GM21423 (cell line): Measurements from ENCODE around the gene UBXN10.

Source experiments
- ATAC-seq: cut with Tn5 transposase; IDR thresholded peaks from one replicate; pipeline ENCODE4 v1.9.1; 2021; ENCODE audit warnings: mild to moderate bottlenecking, moderate library complexity; ENCODE audit not compliant: unreplicated experiment

UBXN10 gene, protein sequence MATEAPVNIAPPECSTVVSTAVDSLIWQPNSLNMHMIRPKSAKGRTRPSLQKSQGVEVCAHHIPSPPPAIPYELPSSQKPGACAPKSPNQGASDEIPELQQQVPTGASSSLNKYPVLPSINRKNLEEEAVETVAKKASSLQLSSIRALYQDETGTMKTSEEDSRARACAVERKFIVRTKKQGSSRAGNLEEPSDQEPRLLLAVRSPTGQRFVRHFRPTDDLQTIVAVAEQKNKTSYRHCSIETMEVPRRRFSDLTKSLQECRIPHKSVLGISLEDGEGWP

DNA sequence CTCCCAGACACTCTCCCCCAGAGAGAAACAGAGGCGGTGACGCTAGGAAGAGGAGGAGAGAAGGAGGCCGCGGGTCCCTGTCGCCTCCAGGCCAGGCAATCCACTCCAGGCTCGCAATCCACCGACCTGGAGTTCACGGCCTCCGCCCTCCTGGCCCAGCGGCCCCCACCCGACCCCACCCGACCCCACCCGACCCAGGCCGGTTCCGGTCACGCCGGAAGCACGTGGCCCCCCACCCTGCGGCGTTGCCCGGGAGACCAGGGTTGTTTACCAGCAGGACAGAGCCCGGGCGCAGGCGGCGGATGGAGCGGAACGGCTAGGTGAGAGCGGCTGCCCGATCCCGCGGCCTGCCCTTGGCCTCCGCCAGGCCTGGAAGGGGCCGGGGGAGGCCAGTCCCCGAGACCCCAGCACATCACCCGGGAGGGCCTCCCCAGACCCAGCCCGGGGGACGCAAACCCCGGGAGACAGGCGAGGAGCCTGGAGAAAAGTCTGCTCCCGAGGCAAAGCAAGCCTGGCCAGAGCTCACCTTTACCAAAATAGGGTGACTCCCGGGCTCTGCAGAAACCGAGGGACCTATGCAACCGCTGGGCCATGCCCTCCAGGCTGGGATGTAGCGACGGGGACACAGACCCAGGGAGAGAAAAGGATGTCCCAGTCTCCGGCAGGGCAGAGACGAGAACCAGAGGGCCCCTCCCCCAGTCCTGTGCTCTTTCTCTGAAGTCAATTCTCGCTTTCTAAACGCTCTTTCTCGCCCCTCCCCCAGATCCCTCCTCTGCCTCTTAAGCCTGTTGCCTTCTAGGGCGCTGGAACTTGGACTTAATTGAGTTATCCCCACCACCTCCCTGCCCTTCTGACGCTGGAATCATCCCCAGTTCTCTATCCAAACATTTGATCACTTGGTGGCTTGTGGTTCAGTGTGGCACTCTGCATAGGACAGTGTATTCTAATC, at the start of gene UBXN10, which contains the start of gene PLA2G2C:
TSS of gene UBXN10 (plus strand) at position 263 of the 949 bp plus-strand sequence. CDS start 4,466 bp downstream, outside the sequence.
TSS of gene PLA2G2C (minus strand) at position 685 of the 949 bp plus-strand sequence. CDS start 9,155 bp downstream, outside the sequence.
- no peak for ATAC-seq

DNA sequence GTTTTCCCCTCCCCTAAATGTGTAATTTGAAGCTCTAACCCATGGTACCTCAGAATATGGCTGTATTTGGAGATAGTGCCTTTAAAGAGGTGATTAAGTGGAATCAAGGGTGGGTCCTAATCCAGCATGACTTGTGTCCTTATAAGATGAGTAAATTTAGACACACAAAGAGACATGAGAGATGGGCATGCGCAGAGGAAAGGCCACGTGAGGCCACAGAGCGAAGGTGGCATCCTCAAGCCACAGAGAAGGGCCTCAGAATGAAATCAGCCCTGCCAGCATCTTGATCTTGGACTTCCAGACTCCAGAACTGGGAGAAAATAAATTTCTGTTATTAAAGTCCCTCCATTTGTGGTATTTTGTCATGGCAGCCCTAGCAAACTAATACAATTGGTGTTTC, 49.6 kb upstream of the UBXN10 start:
- ATAC-seq, result no peak

DNA sequence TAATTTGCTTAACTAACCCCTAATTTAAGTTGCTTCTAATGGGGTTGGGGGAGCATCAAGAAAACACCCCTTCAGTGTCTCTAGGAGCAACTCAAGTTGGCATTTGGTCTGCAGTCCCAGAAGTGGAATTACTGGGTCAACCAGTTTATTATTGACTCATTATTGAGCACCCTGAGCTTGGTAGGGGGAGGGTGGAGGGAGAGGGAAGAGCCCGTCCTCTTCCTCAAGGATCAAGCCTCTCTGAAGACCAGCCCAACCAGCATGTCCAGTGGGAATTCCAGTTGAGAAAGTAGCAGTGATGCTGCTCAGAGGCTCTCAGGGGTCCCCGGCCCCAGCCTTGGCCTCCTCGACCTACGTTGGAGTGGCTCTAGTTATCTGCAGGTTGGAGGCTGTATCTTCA, 48.8 kb upstream of the UBXN10 start:
- no peak for ATAC-seq

DNA sequence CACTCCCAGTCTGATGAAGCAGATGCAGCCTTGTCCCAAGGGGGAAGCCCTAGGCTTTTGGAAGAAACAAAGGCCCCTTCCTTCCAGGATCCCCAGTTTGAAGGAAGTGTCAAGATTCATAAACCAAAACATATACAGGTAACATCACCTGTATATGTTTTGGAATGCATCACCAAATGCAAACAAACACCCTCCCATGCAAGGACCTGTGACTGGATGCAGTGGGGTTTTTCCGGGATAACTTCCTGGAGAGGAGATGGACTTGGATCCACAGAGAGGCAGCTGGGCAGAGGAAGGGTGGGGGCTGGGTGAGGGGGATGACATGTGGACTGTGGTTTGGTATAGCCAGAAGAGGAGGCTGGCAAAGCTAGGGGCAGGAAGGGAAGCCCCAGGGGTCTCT, 48.3 kb upstream of the UBXN10 start:
- no peak for ATAC-seq

DNA sequence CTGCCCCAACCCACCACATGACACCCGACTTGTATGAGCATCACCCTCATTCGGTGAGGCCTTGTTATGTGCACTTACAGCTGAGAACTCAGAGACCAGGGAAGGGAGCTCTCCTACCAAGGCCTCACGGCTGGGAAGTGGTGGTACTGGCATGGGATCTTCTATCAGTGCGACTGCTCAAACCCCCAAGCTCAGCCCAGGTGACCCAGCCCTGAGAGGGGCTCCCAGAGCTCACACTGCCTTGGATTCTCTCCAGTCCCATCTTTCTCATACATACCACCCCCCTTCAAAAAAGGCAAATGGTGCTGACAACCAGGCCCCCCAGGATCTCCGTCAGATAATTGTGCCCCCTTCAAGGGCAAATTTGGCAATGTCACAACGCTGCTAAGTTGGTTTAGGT, 47.5 kb upstream of the UBXN10 start:
- ATAC-seq, result no peak

DNA sequence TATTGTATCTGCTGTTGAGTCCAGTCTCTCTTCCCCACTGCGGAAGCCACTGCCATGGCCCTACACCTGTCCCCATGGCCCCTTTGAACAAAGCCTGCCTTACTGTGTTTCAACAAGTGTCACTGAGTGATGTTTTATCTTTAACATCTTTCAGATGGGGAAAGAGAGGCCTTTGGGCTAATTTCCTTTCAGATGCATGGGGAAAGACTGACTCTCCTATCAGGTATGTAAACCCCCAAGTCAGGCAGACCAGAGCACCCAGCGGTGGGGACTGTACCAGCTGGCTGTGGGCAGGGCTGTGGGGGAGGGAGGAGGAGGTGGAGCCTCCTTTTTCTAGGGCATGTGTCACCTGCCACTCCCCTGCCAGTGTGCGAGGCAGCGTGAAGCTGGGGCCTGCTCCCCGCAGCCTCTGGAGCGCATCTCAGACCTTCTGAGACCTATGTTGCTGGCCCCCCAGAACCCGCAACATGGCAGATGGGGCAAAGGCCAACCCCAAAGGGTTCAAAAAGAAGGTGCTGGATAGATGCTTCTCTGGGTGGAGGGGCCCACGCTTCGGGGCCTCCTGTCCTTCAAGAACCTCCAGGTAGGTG, 46.8 kb upstream of the UBXN10 start, which contains the start of gene PLA2G2F:
TSS of gene PLA2G2F (plus strand) at position 363 of the 590 bp plus-strand sequence. CDS start at position 468, 105 bp downstream.
- ATAC-seq, result no peak

DNA sequence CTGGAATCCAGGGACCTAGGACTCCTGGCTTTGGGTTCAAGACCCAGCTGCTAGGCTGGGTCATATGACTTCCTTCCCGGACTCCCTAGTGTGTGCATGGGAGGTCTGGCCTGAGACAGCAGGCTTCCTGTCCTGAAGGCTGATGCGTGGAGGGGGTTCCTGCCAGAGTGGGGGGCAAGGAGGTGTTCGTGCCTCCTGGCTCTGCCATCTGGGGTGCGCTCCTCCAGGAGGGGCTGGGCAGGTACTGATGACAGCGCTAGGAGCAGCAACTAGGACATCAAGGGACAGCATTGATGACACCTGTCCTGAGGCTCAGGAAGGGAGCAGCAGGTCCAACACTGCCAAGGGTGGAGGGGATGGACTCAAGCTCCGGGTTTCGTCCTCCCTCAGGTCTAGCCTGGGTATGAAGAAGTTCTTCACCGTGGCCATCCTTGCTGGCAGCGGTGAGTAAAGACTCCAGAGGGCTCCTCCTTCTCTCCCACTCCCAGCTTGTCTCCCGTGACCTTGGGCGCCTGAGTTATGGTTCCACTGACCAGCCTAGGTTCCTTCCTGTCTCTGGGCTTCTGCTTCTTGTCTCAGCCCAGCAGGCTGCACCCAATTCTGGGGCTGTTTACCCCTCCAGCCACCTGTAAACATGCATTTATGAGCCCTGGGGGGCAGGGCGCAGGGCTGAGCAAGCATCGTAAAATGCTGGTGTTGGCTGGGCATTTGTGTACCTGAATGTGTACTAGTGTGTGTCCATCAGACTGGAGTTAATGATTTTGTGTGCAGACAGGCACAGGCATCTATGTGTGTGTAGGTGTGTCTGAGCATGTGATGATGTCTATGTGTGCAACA, 45.9 kb upstream of the UBXN10 start:
- ATAC-seq, result no peak

DNA sequence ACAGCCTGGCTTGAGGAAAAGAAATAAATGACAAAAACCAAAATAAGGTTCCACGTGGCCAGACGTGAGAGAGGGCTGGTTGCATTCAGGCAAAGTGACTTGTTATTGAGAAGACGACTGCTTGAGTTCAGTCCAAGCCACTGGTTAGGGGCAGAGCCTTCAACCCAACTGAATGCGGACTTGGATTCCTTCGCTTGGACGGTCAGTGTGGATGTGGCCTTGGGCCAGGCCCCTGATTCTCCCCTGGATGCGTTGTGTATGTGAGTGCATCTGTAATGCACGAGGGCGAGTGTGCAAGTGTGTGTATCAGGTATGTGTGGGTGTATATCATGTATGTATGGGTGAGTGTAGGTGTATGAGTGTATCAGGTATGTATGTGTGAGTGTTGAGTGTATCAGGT, 44.9 kb upstream of the UBXN10 start:
- no peak for ATAC-seq

DNA sequence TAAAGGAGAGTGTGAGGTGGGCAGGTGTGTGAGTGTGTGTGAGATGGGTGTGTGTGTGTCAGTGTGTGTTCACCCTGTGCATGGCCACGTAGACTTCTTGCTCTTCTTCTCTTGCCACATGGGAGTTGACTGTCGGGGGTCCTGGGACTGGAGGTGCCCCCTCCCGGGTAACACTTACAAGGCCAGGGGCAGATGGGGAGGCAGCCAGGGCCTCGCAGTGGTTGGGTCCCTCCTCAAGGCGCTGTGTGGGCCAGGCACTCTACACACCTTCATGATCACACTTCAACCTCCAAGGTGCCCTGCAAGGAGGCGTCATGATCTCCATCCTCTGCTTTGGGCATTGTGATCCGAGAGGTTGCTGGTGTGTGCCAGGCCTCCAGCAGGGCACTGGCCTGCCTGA, 44.4 kb upstream of the UBXN10 start:
- no peak for ATAC-seq

DNA sequence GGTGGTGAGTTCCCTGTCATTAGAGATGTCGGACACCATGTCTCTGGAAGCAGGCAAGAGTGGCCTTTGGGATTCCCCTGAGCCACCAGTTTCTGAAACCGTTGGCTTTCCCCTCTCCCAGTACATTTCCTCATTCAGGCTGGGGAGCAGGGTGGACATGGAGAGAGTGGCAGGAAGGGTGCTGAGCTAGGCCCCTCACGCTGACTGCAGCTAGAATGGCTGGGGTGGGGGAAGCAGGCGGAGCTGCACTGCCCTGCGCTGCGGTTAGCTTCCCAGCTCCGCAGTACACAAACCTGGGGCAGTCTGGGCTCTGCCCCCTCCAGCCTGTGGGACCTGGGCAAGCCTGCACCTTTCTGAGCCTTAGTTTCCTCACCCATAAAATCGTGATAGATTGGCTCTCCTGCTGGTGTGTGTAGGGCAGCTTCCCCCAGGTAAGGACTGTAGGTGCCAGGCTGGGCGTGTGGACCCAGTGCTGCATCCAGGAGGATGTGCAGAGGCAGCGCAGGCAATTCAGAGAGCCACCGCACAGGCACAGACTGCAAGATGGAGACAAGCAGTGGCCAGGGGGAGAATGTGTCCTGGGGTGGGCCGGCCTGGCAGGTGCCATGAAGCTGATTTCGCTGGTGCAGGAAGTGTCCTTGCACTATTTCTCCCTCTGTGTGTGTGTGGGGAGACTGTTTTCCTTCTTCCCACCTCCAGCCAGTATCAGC, 43.7 kb upstream of the UBXN10 start:
- ATAC-seq, result no peak

DNA sequence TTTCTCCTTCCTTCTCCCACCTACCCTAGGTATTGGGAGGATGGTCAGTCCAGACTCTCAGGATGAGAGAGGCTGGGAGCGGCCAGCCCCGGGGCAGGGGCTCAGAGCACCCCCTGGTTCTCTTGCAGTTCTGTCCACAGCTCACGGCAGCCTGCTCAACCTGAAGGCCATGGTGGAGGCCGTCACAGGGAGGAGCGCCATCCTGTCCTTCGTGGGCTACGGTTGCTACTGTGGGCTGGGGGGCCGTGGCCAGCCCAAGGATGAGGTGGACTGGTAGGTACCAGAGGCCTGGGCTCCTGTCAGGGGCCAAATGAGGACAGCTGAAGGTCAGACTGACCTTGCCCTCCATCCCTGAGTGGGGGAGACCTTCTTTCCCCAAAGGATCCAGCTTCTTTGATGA, 42.6 kb upstream of the UBXN10 start:
- no peak for ATAC-seq

DNA sequence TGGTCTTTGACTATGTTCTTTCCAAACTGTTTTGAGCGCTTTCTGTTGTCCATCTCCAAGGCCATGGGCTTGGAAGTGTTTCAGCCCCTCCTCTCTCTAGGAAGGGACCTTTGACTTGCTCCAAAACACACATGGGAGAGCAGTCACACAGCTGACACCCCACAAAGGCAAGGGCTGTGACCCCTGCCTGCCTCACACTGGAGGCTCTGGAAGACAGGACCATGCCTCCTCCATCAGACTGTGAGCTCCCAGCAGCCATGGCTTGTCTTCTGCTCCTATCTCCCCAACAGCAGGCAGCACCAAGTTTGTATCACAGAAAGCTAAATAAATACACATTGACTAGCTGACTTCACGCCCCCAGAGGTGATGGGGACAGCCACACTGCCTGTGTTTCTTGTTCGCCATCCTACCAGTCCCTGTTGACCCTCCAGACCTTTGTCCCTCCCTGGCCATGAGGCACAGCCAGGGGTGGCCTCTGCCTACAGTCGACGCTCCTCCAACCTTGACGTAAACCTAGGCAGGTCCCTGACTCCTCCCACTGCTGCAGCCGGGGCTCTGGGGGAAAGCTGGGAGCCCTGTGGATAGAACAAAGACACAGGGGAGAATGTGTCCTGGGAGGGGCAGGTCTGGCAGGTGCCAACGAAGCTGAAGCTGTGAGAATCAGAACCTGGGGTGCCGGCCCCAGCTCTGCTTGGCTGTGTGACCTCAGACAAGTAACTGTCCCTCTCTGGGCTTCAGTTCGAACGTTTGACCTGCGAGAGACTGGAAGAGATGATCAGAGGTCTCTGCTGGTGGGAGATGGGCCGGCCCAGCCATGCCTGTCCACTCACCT, 41.9 kb upstream of the UBXN10 start:
- ATAC-seq, result no peak

DNA sequence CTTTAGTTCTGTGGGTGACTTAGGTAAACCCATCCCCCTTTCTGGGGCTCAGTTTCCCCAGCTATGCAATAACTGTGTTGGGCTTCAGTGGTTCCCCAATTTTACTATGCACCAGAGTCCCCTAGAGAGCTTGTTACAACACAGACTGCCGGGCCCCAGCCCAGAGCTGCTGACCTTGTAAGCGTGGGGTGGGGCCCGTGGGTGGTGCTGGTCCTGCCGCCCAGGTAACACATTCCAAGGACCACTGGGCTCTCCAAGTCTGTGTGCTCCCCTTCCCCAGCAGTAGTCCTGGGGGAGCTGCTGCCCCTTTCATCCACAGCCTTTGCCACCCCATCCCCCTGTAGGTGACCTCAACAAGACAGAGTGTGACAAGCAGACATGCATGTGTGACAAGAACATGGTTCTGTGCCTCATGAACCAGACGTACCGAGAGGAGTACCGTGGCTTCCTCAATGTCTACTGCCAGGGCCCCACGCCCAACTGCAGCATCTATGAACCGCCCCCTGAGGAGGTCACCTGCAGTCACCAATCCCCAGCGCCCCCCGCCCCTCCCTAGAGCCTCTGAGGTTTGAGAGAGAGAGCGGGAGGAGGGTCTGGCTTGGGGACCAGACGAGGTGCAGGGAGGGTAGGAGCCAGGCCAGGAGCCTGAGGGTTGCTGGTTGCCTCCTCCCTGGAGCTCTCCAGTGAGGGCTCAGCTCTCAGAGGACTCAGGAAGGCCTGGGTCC, 37.9 kb upstream of the UBXN10 start:
- ATAC-seq, result no peak

DNA sequence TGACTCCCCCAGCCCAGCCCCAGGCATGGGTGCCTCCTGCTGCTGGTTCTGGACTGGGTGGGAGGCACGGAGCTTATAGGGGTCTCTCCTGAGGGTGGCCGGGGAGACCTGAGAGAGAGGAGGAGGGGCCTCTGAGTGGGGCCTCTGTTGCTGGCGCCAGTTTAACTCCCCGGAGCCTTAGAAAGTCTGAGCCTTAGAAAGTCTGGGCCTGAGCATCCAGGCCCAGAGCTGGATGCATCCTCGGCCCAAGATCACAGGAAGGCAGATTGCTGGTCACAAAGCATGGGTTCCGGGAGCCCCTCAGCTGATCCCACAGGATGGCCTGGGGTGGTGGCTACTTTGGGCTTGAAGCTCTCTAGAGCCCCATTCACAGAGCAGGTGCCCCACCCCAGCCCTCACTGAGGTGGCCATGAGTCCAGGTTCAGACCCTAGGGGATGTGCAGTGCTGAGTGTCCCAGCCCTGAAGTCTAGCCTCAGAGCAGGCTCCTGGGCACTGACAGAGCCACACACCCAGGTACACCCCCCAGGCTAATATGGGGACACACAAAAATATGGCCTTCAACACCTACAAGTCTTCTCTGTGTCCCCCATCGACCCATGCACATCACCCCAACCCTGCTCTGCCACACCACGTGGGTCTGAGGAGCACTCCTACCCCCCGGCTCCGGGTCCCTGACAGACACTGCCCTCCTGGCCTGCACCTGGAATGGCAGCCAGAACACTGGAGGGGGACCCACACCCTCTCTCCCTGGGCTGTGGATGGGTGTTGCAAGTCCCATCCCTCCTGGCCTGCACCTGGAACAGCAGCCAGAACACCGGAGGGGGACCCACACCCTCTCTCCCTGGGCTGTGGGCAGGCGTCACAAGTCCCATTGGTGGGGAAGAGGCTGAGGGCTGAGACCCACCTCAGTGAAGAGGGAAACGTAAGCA, 37.1 kb upstream of the UBXN10 start:
- ATAC-seq, result no peak

DNA sequence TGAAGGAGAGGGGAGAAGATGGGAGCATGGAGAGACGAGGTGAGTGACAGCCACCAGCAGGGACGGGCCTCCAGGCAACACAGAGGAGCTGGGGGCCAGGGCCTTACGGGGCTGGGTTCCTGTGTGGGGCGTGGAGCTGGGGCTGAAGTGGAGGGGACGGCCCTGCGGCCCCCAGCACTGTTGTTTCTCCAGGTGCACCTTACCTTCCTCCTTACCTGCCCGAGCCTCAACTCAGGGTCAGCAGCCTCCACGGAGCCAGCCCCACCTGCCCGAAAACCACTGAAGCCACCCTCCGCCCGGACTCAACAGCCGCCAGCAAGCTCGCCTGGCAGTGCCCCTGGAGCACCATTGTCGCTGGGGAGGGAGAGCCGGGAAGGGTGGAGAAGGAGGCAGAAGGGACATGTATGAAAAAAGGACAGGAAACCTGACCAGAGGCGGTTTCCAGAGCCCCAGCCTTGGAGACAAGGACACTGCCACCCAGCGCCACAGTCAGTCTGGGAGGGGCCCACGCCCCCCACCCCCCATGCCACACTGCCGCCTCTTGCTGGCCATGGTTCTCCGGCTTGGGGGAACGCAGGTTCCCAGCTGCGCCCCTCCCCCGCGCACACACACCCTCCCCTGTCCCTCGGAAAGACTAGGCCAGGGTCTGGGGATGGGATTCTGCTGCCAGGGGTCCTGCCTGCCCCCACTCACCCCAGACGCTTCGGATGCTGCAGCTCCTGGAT, 36.1 kb upstream of the UBXN10 start:
- ATAC-seq, result no peak

DNA sequence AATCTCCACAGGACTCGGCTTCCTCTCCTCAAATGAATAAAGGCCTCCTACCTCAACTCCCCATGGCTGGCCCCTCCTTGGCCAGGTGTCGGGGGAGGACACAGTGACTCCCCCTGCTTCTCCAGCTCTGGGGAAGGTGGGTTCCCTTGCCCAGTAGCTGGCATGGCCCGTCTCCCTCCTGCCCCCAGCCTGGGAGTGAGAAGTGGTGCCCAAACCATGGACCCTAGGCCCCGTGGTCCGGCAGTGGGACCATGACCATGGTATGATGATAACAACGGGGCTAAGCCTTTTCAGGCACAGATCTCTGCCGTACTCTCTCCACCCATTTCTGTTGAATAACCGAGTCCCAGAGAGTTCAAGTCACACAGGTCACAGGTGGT, 35.6 kb upstream of the UBXN10 start:
- ATAC-seq, result no peak

DNA sequence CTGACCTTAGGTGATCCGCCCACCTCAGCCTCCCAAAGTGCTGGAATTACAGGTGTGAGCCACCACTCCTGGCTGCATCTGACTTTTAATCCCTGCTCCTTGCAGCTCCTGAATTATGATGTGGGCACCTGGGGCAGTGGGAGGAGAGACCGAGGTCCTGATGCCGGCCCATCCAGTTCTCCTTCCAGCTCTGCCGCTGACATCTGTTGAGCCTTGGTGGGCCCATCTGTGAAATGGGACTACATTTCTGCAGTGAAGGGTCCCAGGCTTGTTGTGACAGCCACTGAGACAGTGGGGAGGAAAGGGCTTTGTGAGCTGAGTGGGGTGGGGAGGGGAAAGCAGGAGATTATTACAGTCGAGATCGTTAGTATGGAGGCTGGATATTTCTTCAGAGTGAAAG, 34.9 kb upstream of the UBXN10 start:
- no peak for ATAC-seq
